Activated CD4-positive, alpha-beta T cell treated with anti-CD3 and anti-CD28 coated beads, Interleukin-2, amount 10 ng/mL, durations not matched to agents 24 days and 14 days (primary cell): Measurements from ENCODE around the gene GJB3. TPM values are rescaled to one million over a fixed set of nuclear protein-coding genes. Genes with fewer than 3 reads are reported as not detected.
"Not testable (repeated sequence)": the region's sequence is repeated elsewhere in the genome, so short reads cannot be mapped to it uniquely, and the experiment has no call there.

Experiments
- DNase-seq: peaks from one replicate; pipeline ENCODE4 v3.0.0; 2022
- H3K27ac Mint-ChIP-seq: one replicate; pipeline ENCODE4 v1.8.0; 2022; ENCODE audit warnings: mild to moderate bottlenecking, mixed read lengths
- H3K27me3 Mint-ChIP-seq: one replicate; pipeline ENCODE4 v1.8.0; 2022; ENCODE audit warnings: mixed read lengths
- H3K36me3 Mint-ChIP-seq: one replicate; pipeline ENCODE4 v1.8.0; 2022; ENCODE audit warnings: low read depth, mild to moderate bottlenecking, mixed read lengths
- H3K4me1 Mint-ChIP-seq: one replicate; pipeline ENCODE4 v1.8.0; 2021; ENCODE audit warnings: mixed read lengths
- H3K4me3 Mint-ChIP-seq: one replicate; pipeline ENCODE4 v1.8.0; 2022; ENCODE audit warnings: mild to moderate bottlenecking, moderate library complexity, mixed read lengths
- H3K9me3 Mint-ChIP-seq: one replicate; pipeline ENCODE4 v1.8.0; 2021; ENCODE audit warnings: mixed read lengths
- intact Hi-C: fragments of 100-400 bp; cut with micrococcal nuclease; formaldehyde crosslinking; loops from one replicate; pipeline ENCODE4 v1.15.1; 2023
- total RNA-seq: library from RNA; stranded (reverse); gene quantifications from 2 replicates; pipeline ENCODE4 v1.2.3, GENCODE V29; 2022

Gene GJB3
- total RNA-seq, 1 donor from 2014 or later = not detected

GRCh38 chr1:34770891-34771504, 10.0 kb upstream of the GJB3 start:
- intact Hi-C loops = no loop called here
- no peak for DNase-seq
- H3K4me1 Mint-ChIP-seq = no peaks in the 10 kb centered on the region
- H3K27ac Mint-ChIP-seq = no peak overlapping the region
- H3K4me3 Mint-ChIP-seq = no peak overlapping the region
- H3K36me3 Mint-ChIP-seq = no peaks in the 10 kb centered on the region
- H3K9me3 Mint-ChIP-seq = no peaks in the 10 kb centered on the region
- H3K27me3 Mint-ChIP-seq = no peaks in the 10 kb centered on the region

GRCh38 chr1:34771573-34772371, 9.2 kb upstream of the GJB3 start:
- Mint-ChIP-seq H3K4me3 (no peak overlapping the region), H3K36me3 (no peaks in the 10 kb centered on the region), H3K27ac (no peak overlapping the region), H3K9me3 (no peaks in the 10 kb centered on the region), H3K4me1 (no peaks in the 10 kb centered on the region), H3K27me3 (no peaks in the 10 kb centered on the region)
- no peak for DNase-seq
- intact Hi-C loops = no loop called here

- DNase-seq, H3K9me3 Mint-ChIP-seq, intact Hi-C loops, H3K4me1 Mint-ChIP-seq, H3K27me3 Mint-ChIP-seq, H3K27ac Mint-ChIP-seq, H3K36me3 Mint-ChIP-seq, H3K4me3 Mint-ChIP-seq: not testable (repeated sequence)
These were observed 7.9 kb upstream of the GJB3 start for GRCh38 chr1:34773114-34773513.

GRCh38 chr1:34774957-34775356, 6.1 kb upstream of the GJB3 start:
- Mint-ChIP-seq H3K9me3 (no peaks in the 10 kb centered on the region), H3K4me1 (no peaks in the 10 kb centered on the region), H3K4me3 (no peak overlapping the region)

GRCh38 chr1:34776911-34777310, 4.1 kb upstream of the GJB3 start:
- intact Hi-C loops = no loop called here
- H3K4me3 Mint-ChIP-seq = no peak overlapping the region
- no peaks in the 10 kb centered on the region for H3K4me1 Mint-ChIP-seq
- no peak overlapping the region for H3K27ac Mint-ChIP-seq
- H3K27me3 Mint-ChIP-seq = peaks cover 26% of the 10 kb centered on the region
- no peaks in the 10 kb centered on the region for H3K9me3 Mint-ChIP-seq
- H3K36me3 Mint-ChIP-seq = no peaks in the 10 kb centered on the region
- no peak for DNase-seq

More at GRCh38 chr1:34774957-34775356, 6.1 kb upstream of the GJB3 start:
- no peak for DNase-seq
- peaks cover 17% of the 10 kb centered on the region for H3K27me3 Mint-ChIP-seq
- no peak overlapping the region for H3K27ac Mint-ChIP-seq
- no peaks in the 10 kb centered on the region for H3K36me3 Mint-ChIP-seq
- intact Hi-C loops = no loop called here

GRCh38 chr1:34777519-34778321, 3.3 kb upstream of the GJB3 start:
- Mint-ChIP-seq H3K4me3 (no peak overlapping the region), H3K9me3 (no peaks in the 10 kb centered on the region), H3K4me1 (no peaks in the 10 kb centered on the region), H3K27ac (no peak overlapping the region), H3K27me3 (peaks cover 31% of the 10 kb centered on the region), H3K36me3 (no peaks in the 10 kb centered on the region)
- no peak for DNase-seq
- intact Hi-C loops = no loop called here

GRCh38 chr1:34778381-34778780, 2.6 kb upstream of the GJB3 start:
- DNase-seq = no peak
- Mint-ChIP-seq H3K27me3 (peaks cover 36% of the 10 kb centered on the region), H3K27ac (no peak overlapping the region), H3K36me3 (no peaks in the 10 kb centered on the region), H3K4me1 (no peaks in the 10 kb centered on the region), H3K9me3 (no peaks in the 10 kb centered on the region), H3K4me3 (no peak overlapping the region)
- intact Hi-C loops = no loop called here

- intact Hi-C loops = no loop called here
- no peak overlapping the region for H3K27ac Mint-ChIP-seq
- no peaks in the 10 kb centered on the region for H3K9me3 Mint-ChIP-seq
These were observed 2.0 kb upstream of the GJB3 start for GRCh38 chr1:34779005-34779404.

GRCh38 chr1:34779526-34779925, 1.5 kb upstream of the GJB3 start:
- Mint-ChIP-seq H3K4me1 (no peaks in the 10 kb centered on the region), H3K36me3 (no peaks in the 10 kb centered on the region), H3K9me3 (no peaks in the 10 kb centered on the region), H3K27ac (no peak overlapping the region), H3K4me3 (no peak overlapping the region), H3K27me3 (peaks cover 42% of the 10 kb centered on the region)
- no peak for DNase-seq
- intact Hi-C loops = no loop called here

More at GRCh38 chr1:34779005-34779404, 2.0 kb upstream of the GJB3 start:
- DNase-seq = no peak
- peaks cover 40% of the 10 kb centered on the region for H3K27me3 Mint-ChIP-seq
- H3K4me3 Mint-ChIP-seq = no peak overlapping the region
- no peaks in the 10 kb centered on the region for H3K36me3 Mint-ChIP-seq
- no peaks in the 10 kb centered on the region for H3K4me1 Mint-ChIP-seq

- Mint-ChIP-seq H3K4me3 (no peak overlapping the region), H3K27ac (no peak overlapping the region), H3K4me1 (no peaks in the 10 kb centered on the region)
These were observed 1.1 kb upstream of the GJB3 start for GRCh38 chr1:34779962-34780361.

GRCh38 chr1:34780528-34780927, 486 bp upstream of the GJB3 start:
- no peaks in the 10 kb centered on the region for H3K4me1 Mint-ChIP-seq
- H3K9me3 Mint-ChIP-seq = no peaks in the 10 kb centered on the region
- DNase-seq = no peak
- no peak overlapping the region for H3K27ac Mint-ChIP-seq
- H3K4me3 Mint-ChIP-seq = no peak overlapping the region
- H3K36me3 Mint-ChIP-seq = no peaks in the 10 kb centered on the region
- intact Hi-C loops = no loop called here
- peaks cover 42% of the 10 kb centered on the region for H3K27me3 Mint-ChIP-seq

More at GRCh38 chr1:34779962-34780361, 1.1 kb upstream of the GJB3 start:
- intact Hi-C loops = no loop called here
- Mint-ChIP-seq H3K36me3 (no peaks in the 10 kb centered on the region), H3K9me3 (no peaks in the 10 kb centered on the region), H3K27me3 (peaks cover 42% of the 10 kb centered on the region)
- DNase-seq = no peak

GRCh38 chr1:34781844-34782391, 904 bp downstream of the GJB3 start:
- Mint-ChIP-seq H3K36me3 (no peaks in the 10 kb centered on the region), H3K9me3 (no peaks in the 10 kb centered on the region), H3K4me1 (peaks cover 2% of the 10 kb centered on the region), H3K27ac (no peak overlapping the region), H3K27me3 (peaks cover 42% of the 10 kb centered on the region), H3K4me3 (no peak overlapping the region)
- no peak for DNase-seq
- intact Hi-C loops = no loop called here

- peaks cover 3% of the 10 kb centered on the region for H3K4me1 Mint-ChIP-seq
- H3K9me3 Mint-ChIP-seq = no peaks in the 10 kb centered on the region
- H3K36me3 Mint-ChIP-seq = no peaks in the 10 kb centered on the region
- H3K27me3 Mint-ChIP-seq = peaks cover 27% of the 10 kb centered on the region
- intact Hi-C loops = no loop called here
- no peak for DNase-seq
- H3K4me3 Mint-ChIP-seq = no peak overlapping the region
- H3K27ac Mint-ChIP-seq = no peak overlapping the region
These were observed 3.8 kb downstream of the GJB3 start for GRCh38 chr1:34784751-34785221.
